Vein endothelial cell (primary cell): ENCODE data around the gene AAR2. TPM values are rescaled to one million over a fixed set of nuclear protein-coding genes. Genes with fewer than 3 reads are reported as not detected.

Source experiments
- total RNA-seq: library from RNA; depleted of rRNA; stranded (reverse); fragments of >200 nt; gene quantifications from 2 replicates; pipeline ENCODE4 v1.2.3, GENCODE V29; 2012

The AAR2 gene, protein sequence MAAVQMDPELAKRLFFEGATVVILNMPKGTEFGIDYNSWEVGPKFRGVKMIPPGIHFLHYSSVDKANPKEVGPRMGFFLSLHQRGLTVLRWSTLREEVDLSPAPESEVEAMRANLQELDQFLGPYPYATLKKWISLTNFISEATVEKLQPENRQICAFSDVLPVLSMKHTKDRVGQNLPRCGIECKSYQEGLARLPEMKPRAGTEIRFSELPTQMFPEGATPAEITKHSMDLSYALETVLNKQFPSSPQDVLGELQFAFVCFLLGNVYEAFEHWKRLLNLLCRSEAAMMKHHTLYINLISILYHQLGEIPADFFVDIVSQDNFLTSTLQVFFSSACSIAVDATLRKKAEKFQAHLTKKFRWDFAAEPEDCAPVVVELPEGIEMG
- 30.1 and 31.4 TPM in 2 replicates for total RNA-seq

GRCh38 chr20:36235892-36236785, at the start of gene AAR2:
TSS of gene AAR2 (plus strand) at chr20:36236478. CDS start at chr20:36239869, 3,391 bp downstream.

GRCh38 chr20:36305602-36306551, 69.6 kb downstream of the AAR2 start, which contains the start of gene DLGAP4:
TSS of gene DLGAP4 (plus strand) at chr20:36306339. CDS start at chr20:36431718, 125,379 bp downstream.

Other genes starting within 250 kb of the AAR2 start
- gene EPB41L1, start 81.7 kb upstream of the AAR2 start, total RNA-seq: 12.5 and 24.5 TPM in 2 replicates
- 29.7 and 31.4 TPM in 2 replicates for gene DLGAP4, start 69.9 kb downstream of the AAR2 start, total RNA-seq